ENCODE results near the gene SCN11A. TPM values are rescaled to one million over a fixed set of nuclear protein-coding genes. Genes with fewer than 3 reads are reported as not detected.

SCN11A gene
- total and polyA plus RNA-seq, 9 of the 15 experiments (the other 6 are each of a cell fraction or from before 2014, with no cell fraction given), result 0.01 to 0.05 (median 0.04) TPM; not detected in 6

- TF ChIP-seq THAP12 (CRISPR knock-in tag; IDR thresholded peaks at IDR 0.05) (peak; percentile 22; the same call in 1 of the 2 replicates), ZBTB2 (IDR thresholded peaks at IDR 0.05) (peak; percentile 28; the same call in 1 of the 2 replicates), ELF2 (CRISPR knock-in tag; IDR thresholded peaks at IDR 0.05) (0 out of 2 replicates have a peak, but pooled peaks have one; percentile 57), FOSL1 (tag; conservative IDR thresholded peaks at IDR 0.05) (no peak), ZNF592 (IDR thresholded peaks at IDR 0.05) (peak; percentile 24; the same call in 1 of the 2 replicates), MAFF (IDR thresholded peaks at IDR 0.05; ENCODE audit: low read length) (no peak), ZNF583 (CRISPR knock-in tag; IDR thresholded peaks at IDR 0.05) (no peak), RBFOX2 (IDR thresholded peaks at IDR 0.05; ENCODE audit: low read depth, low read length) (peak; percentile 96), JUN (IDR thresholded peaks at IDR 0.05; ENCODE audit: borderline replicate concordance, low read depth, low read length) (peak; percentile 71; the same call in 1 of the 2 replicates), JUN (CRISPR knock-in tag; IDR thresholded peaks at IDR 0.05; ENCODE audit: borderline replicate concordance) (0 out of 2 replicates have a peak, but pooled peaks have one; percentile 70), BRD9 (IDR thresholded peaks at IDR 0.05; ENCODE audit: low read depth, partially characterized antibody) (no peak), CSDE1 (IDR thresholded peaks at IDR 0.05) (peak in 1 of 2 experiments; percentile 66; a peak in 1 of 4 replicates)
Measured at GRCh38 chr3:39051649-39052561, at the start of gene SCN11A, which contains the start of gene WDR48 (continued).
